ENCODE results near the gene DGKB.

Gene DGKB

GRCh38 chr7:14886533-14886932, 16.0 kb downstream of the DGKB start:
- TF ChIP-seq, protein P1, sequence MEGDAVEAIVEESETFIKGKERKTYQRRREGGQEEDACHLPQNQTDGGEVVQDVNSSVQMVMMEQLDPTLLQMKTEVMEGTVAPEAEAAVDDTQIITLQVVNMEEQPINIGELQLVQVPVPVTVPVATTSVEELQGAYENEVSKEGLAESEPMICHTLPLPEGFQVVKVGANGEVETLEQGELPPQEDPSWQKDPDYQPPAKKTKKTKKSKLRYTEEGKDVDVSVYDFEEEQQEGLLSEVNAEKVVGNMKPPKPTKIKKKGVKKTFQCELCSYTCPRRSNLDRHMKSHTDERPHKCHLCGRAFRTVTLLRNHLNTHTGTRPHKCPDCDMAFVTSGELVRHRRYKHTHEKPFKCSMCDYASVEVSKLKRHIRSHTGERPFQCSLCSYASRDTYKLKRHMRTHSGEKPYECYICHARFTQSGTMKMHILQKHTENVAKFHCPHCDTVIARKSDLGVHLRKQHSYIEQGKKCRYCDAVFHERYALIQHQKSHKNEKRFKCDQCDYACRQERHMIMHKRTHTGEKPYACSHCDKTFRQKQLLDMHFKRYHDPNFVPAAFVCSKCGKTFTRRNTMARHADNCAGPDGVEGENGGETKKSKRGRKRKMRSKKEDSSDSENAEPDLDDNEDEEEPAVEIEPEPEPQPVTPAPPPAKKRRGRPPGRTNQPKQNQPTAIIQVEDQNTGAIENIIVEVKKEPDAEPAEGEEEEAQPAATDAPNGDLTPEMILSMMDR (IDR thresholded peaks at IDR 0.05; ENCODE audit: low read depth, low read length): no peak
- Histone ChIP-seq H3K4me1 (no peaks in the 10 kb centered on the region; the same call in 1 of the 2 replicates), H3K36me3 (no peaks in the 10 kb centered on the region), H3K27me3 (no peaks in the 10 kb centered on the region), H3K9me3 (no peaks in the 10 kb centered on the region), H3K4me3 (ENCODE audit: low read depth, low read length) (no peak overlapping the region)
- DNase-seq: no peak

DNA sequence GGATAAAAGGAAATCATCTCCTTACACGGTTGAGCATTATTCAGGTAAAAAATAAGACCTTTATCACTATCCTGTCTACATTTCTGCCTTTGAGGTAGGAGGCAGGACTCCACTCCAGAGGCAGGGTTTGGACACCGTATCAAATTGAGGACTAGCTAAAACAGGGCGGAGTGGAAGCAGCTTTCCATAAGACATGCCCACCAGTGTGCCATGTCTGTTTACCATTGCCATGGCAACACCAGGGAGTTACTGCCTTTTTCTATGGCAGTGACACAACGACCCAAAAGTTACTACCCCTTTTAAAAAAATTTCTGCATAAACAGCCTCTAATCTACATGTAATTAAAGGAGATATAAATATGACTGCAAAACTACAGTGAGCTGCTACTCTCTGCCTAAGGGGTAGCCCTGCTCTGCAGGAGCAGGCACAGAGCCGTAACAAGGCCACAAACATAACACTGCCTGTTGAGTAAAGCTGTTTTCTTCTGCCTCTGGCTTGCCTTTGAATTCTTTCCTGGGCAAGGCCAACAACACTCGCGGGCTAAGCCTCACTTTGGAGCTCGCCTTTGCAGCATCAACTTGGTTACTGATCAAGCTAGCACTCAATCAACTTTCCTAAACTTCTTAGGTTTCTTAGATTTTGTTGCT, 26.5 kb downstream of the DGKB start:
- TF ChIP-seq, protein P1 (IDR thresholded peaks at IDR 0.05; ENCODE audit: low read depth, low read length): no peak
- Histone ChIP-seq H3K27me3 (no peaks in the 10 kb centered on the region), H3K9me3 (no peaks in the 10 kb centered on the region), H3K4me1 (no peaks in the 10 kb centered on the region), H3K4me3 (ENCODE audit: low read depth, low read length) (no peak overlapping the region), H3K36me3 (no peaks in the 10 kb centered on the region)
- DNase-seq: no peak

GRCh38 chr7:14871880-14872279, 30.7 kb downstream of the DGKB start:
- no peak for DNase-seq
- 0 out of 2 replicates have a peak, but pooled peaks cover 2% of the 10 kb centered on the region for H3K4me1 ChIP-seq
- H3K9me3 ChIP-seq: no peaks in the 10 kb centered on the region
- H3K27me3 ChIP-seq: no peaks in the 10 kb centered on the region
- no peaks in the 10 kb centered on the region for H3K36me3 ChIP-seq
- no peak overlapping the region for H3K4me3 ChIP-seq (ENCODE audit: low read depth, low read length)
- TF ChIP-seq, protein P1 (IDR thresholded peaks at IDR 0.05; ENCODE audit: low read depth, low read length): no peak

GRCh38 chr7:14870394-14870793, 32.2 kb downstream of the DGKB start:
- Histone ChIP-seq H3K4me3 (ENCODE audit: low read depth, low read length) (no peak overlapping the region), H3K4me1 (0 out of 2 replicates have a peak, but pooled peaks cover 2% of the 10 kb centered on the region), H3K36me3 (no peaks in the 10 kb centered on the region), H3K9me3 (no peaks in the 10 kb centered on the region), H3K27me3 (no peaks in the 10 kb centered on the region)
- TF ChIP-seq, protein P1 (IDR thresholded peaks at IDR 0.05; ENCODE audit: low read depth, low read length): no peak
- DNase-seq: no peak

DNA sequence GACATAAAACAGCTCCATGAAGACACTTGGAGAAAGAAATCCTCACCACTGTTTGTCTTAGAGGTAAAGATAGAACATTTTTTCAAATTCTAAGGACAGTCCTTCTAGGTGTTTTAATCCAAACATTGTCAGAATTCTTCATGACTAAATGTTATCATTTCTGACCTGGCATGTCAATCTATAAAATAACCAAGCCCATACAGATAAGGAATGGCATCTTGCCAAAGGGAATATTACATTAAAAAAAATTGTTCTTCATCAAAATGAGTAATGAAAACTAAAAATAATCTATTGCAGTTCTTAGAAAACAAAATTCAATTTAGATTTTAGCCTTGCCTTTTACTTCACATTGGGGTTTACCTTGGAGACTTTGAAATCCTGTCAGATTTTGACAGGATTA, 33.6 kb downstream of the DGKB start:
- Histone ChIP-seq H3K9me3 (no peaks in the 10 kb centered on the region), H3K4me3 (ENCODE audit: low read depth, low read length) (no peak overlapping the region), H3K36me3 (no peaks in the 10 kb centered on the region), H3K4me1 (0 out of 2 replicates have a peak, but pooled peaks cover 2% of the 10 kb centered on the region), H3K27me3 (no peaks in the 10 kb centered on the region)
- no peak for DNase-seq
- TF ChIP-seq, protein P1 (IDR thresholded peaks at IDR 0.05; ENCODE audit: low read depth, low read length): no peak

- H3K4me1 ChIP-seq: peaks cover 7% of the 10 kb centered on the region; the same call in 1 of the 2 replicates
- H3K4me3 ChIP-seq (ENCODE audit: low read depth, low read length): no peak overlapping the region
- DNase-seq: no peak
- H3K27me3 ChIP-seq: no peaks in the 10 kb centered on the region
- no peaks in the 10 kb centered on the region for H3K9me3 ChIP-seq
- TF ChIP-seq, protein P1 (IDR thresholded peaks at IDR 0.05; ENCODE audit: low read depth, low read length): no peak
- no peaks in the 10 kb centered on the region for H3K36me3 ChIP-seq
Measured at GRCh38 chr7:14861456-14861855, 41.1 kb downstream of the DGKB start.
